Measurements from ENCODE around the gene CA12.
A peak's percentile ranks its signal among the peaks of the same experiment; 100 is the strongest.

The CA12 gene

DNA sequence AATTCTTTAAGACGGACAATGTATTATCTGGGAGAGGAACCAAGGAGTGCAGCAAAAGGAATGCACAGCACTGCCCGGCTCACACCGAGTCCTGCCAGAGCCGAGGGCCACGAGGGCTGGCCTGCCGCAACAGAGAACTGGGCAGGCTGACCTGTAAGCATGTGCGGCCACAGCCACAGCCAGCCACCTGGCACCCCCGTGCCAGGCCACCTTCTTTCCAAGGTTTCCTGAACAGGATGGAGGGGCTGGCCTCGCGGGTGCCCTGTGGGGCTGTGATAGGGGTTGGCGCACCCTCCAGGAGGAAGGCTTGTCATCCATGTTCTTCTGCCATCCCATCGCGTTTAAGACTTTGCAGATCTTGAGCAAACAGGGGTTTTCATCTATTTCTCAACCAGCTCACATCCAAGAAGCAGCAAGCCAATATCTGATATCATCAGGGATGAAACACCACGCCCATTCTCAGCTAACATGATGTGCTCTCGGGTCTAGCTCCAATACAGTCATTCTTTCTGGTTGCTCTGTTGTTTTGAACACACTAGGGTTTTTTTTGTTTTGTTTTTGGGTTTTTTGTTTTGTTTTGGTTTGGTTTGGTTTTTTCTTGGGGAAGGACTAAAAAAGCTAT, 10.2 kb downstream of the CA12 start:
- TF ChIP-seq, protein P1, sequence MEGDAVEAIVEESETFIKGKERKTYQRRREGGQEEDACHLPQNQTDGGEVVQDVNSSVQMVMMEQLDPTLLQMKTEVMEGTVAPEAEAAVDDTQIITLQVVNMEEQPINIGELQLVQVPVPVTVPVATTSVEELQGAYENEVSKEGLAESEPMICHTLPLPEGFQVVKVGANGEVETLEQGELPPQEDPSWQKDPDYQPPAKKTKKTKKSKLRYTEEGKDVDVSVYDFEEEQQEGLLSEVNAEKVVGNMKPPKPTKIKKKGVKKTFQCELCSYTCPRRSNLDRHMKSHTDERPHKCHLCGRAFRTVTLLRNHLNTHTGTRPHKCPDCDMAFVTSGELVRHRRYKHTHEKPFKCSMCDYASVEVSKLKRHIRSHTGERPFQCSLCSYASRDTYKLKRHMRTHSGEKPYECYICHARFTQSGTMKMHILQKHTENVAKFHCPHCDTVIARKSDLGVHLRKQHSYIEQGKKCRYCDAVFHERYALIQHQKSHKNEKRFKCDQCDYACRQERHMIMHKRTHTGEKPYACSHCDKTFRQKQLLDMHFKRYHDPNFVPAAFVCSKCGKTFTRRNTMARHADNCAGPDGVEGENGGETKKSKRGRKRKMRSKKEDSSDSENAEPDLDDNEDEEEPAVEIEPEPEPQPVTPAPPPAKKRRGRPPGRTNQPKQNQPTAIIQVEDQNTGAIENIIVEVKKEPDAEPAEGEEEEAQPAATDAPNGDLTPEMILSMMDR (IDR thresholded peaks at IDR 0.05; ENCODE audit: low read depth, low read length), result no peak
- peak overlapping the region in 1 of 2 donors; percentile 29 for H3K4me3 ChIP-seq (replicated peaks in 1 of 2; ENCODE audit: low read depth in 2 of 2, low read length in 2 of 2)
- peak; percentile 70 to 98 for DNase-seq (ENCODE audit: low read depth in 2 of 2)

DNA sequence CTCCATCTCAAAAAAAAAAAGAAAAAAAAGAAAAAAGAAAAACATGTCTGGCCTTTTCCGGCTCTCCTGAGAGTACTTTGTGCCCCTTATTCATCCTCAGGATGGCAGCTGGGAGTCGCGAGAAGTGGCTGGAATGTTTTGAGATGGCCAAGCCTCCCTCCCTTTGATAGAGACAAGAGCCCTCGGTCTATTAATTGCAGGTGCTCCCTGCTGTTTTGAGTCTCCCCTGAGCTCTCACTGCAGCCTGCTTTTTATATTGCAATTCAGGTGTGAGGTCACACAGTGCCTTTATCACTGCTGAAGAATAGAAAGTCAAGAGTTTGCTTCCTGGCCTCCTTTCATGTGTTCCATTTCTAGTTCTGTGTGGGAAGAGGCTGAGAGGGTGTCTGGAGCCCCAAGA, 10.9 kb downstream of the CA12 start:
- no peak for DNase-seq (ENCODE audit: low read depth in 2 of 2)
- no peak overlapping the region for H3K4me3 ChIP-seq (replicated peaks in 1 of 2; ENCODE audit: low read depth in 2 of 2, low read length in 2 of 2)
- TF ChIP-seq, protein P1 (IDR thresholded peaks at IDR 0.05; ENCODE audit: low read depth, low read length), result no peak

DNA sequence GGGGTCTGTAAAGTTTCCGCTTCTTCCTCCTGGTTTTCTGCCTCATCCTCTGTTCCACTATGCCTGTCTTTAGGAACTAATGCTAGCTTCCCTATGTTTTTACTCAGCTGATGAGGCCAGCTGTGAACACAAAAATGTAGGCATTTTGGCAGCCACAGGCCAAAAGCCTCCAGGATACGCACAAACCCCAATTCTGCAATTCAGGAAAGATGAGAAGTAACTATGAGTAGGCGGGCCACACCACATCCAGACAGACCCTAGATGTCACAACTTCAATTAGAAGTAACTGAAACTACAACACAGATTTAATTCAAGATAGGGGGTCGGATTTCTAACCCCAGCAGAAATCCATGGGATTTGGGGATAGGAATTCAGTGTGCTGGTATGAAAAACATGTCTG, 11.9 kb downstream of the CA12 start:
- TF ChIP-seq, protein P1 (IDR thresholded peaks at IDR 0.05; ENCODE audit: low read depth, low read length), result no peak
- H3K4me3 ChIP-seq (replicated peaks in 1 of 2; ENCODE audit: low read depth in 2 of 2, low read length in 2 of 2), result no peak overlapping the region
- no peak for DNase-seq (ENCODE audit: low read depth in 2 of 2)

DNA sequence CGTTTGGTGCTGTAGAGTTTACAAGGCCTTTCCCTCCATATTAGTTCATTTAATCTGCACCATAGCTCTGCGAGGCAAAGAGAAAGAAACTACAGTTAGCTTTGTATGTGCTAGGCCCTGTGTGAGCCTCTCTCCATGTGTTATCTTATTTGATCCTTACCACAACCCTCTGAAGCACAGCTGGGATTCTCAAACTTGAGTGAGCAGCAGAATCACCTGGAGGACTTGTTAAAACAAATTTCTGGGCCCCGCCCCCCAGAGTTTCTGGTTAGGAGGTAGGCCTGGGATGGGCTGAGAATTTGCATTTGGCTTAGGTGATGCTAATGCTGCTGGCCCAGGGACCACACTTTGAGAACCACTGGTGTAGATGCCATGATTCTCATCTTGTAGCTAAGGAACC, 12.3 kb downstream of the CA12 start:
- TF ChIP-seq, protein P1 (IDR thresholded peaks at IDR 0.05; ENCODE audit: low read depth, low read length), result no peak
- no peak overlapping the region for H3K4me3 ChIP-seq (replicated peaks in 1 of 2; ENCODE audit: low read depth in 2 of 2, low read length in 2 of 2)
- no peak for DNase-seq (ENCODE audit: low read depth in 2 of 2)

DNA sequence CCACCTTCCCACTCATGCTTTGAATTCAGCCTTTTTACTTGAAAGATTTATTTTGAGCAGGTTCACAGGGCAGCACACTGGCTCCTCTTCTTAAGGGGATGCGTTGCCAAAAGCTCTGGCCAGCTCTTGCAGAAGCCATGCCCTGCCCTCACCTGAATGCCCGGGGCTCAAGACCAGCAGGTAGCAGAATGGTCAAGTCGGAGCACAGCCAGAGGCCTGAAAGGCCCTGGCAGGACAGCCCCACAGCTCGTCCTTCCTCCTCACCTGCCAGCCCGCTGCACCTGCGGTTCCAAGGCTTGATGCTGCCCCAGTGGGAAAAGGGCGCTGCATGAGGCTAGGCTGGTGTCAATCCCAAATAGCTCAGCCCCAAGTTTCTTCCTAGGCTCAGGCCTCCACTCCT, 13.1 kb downstream of the CA12 start:
- TF ChIP-seq, protein P1 (IDR thresholded peaks at IDR 0.05; ENCODE audit: low read depth, low read length), result no peak

DNA sequence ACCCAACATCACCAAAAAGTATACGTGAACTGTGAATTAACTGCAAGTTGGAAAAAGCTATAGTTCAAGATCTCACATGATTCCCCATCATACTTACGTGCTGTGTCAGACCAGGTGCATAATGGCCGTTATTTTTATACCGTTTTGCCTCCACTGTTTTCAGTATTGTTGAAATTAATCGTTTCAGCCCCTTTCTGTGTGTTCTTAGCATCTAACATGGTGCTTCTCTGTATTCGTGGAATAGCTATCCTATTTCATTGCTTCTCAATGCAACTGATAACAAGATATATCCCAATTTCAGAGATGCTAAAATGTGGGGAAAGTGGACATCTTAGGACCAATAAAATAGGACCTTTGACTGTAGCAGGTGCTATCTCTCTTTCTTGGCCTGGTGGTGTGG, 13.7 kb downstream of the CA12 start:
- no peak for DNase-seq (ENCODE audit: low read depth in 2 of 2)
- TF ChIP-seq, protein P1 (IDR thresholded peaks at IDR 0.05; ENCODE audit: low read depth, low read length), result no peak
- no peak overlapping the region for H3K4me3 ChIP-seq (replicated peaks in 1 of 2; ENCODE audit: low read depth in 2 of 2, low read length in 2 of 2)

More for the DNA sequence above, 13.1 kb downstream of the CA12 start:
- no peak overlapping the region for H3K4me3 ChIP-seq (replicated peaks in 1 of 2; ENCODE audit: low read depth in 2 of 2, low read length in 2 of 2)
- DNase-seq (ENCODE audit: low read depth in 2 of 2), result no peak

DNA sequence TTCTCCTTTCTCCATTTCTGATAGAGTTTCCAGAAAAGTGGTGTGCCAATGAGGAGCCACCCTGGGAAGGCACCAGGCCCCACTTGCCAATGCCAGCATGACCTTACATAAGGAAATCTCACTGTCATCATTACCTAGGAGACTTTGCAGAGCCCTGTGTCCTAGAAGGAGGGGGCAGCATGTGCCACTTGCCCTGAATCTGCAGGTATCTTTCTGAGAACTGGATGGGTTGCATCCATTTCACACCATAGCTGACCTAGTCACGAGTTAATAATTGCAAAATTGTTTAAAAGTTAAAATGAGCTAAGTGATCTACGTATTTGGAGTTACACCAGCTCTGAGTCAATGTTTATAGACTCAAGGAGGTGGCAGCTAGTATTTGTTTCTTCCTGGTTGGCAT, 14.3 kb downstream of the CA12 start:
- H3K4me3 ChIP-seq (replicated peaks in 1 of 2; ENCODE audit: low read depth in 2 of 2, low read length in 2 of 2), result no peak overlapping the region
- no peak for DNase-seq (ENCODE audit: low read depth in 2 of 2)
- TF ChIP-seq, protein P1 (IDR thresholded peaks at IDR 0.05; ENCODE audit: low read depth, low read length), result no peak

All from cardiac fibroblast (primary cell).